HepG2 (cell line): ENCODE results near the gene S100A9.

ENCODE experiments used
- EZH2 ChIP-seq: conservative IDR thresholded peaks from 2 replicates; pipeline ENCODE4 v1.6.1; 2012; ENCODE audit warnings: mild to moderate bottlenecking, low read depth, low read length, moderate library complexity
- NFYB ChIP-seq: sonication (generic); formaldehyde crosslinking; IDR thresholded peaks from 2 replicates; pipeline ENCODE4 v1.4.0; 2020; ENCODE audit warnings: missing genetic modification reagents
- NR3C1 ChIP-seq: sonication (generic); formaldehyde crosslinking; IDR thresholded peaks from 2 replicates; pipeline ENCODE4 v1.4.0; 2020; ENCODE audit warnings: missing genetic modification reagents
- PHF20 ChIP-seq: sonication (generic); formaldehyde crosslinking; IDR thresholded peaks from 2 replicates; pipeline ENCODE4 v1.5.0; 2020; ENCODE audit warnings: mild to moderate bottlenecking, missing genetic modification reagents
- POLR2A ChIP-seq, 2 experiments: IDR thresholded peaks; 2 replicates each; pipeline ENCODE4 v1.6.1; 2011; ENCODE audit warnings: low read depth in 2 of 2, low read length in 2 of 2, mild to moderate bottlenecking in 1 of 2, moderate library complexity in 1 of 2; ENCODE audit not compliant: insufficient read depth in 1 of 2
- ZNF567 ChIP-seq: sonication (generic); formaldehyde crosslinking; IDR thresholded peaks from 2 replicates; pipeline ENCODE4 v1.8.1; 2023; ENCODE audit warnings: mild to moderate bottlenecking, missing genetic modification reagents, borderline replicate concordance

DNA sequence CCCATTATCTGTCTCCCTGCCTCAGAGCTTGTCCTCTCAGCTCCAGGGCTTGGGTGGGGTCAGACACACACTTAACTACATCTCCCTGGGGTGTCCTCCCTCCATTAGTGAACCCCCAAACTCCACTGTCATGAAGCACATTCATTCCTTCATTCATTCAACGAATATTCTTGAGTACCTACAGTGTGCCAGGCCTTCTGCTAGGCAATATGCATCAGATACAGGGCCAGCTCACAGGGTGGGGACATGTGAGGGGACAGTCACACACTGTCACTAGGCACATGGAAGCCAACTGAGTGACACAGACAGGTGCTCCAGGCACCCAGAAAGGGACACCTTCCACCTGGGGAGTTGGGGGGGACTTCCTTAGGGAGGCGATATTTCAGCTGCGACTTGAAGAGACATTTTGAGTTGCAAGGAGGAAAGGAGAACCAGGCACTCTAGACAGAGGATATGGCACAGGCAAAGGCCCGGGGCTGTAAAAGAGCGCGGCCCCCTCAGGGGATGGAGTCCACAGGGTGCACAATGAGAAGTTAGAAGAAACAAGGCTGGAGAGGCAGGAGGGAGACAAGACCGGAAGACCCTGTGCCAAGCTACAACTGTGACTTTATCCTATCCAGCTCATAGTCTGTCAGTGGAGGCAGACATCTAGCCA is 41.9 kb downstream of the S100A9 start:
- TF ChIP-seq NR3C1, result no peak
- no peak for TF ChIP-seq EZH2
- TF ChIP-seq PHF20 (CRISPR knock-in tag), result no peak
- TF ChIP-seq POLR2A (IDR thresholded peaks at IDR 0.05; ENCODE audit: insufficient read depth in 1 of 2, low read depth in 2 of 2, low read length in 2 of 2), result no peak
- no peak for TF ChIP-seq NFYB (CRISPR knock-in tag)
- TF ChIP-seq ZNF567 (CRISPR knock-in tag), result no peak
